NB4 (cell line): ENCODE results near the gene CFAP45.

Experiments
- POLR2A ChIP-seq: IDR thresholded peaks from 2 replicates; pipeline ENCODE4 v1.6.1; 2011; ENCODE audit warnings: mild to moderate bottlenecking; ENCODE audit not compliant: insufficient read length; ENCODE audit errors: extremely low read depth
- TF ChIP-seq, protein P1 (sequence below): IDR thresholded peaks from one replicate; pipeline ENCODE4 v1.5.1; 2012; ENCODE audit warnings: low read depth, low read length

DNA sequence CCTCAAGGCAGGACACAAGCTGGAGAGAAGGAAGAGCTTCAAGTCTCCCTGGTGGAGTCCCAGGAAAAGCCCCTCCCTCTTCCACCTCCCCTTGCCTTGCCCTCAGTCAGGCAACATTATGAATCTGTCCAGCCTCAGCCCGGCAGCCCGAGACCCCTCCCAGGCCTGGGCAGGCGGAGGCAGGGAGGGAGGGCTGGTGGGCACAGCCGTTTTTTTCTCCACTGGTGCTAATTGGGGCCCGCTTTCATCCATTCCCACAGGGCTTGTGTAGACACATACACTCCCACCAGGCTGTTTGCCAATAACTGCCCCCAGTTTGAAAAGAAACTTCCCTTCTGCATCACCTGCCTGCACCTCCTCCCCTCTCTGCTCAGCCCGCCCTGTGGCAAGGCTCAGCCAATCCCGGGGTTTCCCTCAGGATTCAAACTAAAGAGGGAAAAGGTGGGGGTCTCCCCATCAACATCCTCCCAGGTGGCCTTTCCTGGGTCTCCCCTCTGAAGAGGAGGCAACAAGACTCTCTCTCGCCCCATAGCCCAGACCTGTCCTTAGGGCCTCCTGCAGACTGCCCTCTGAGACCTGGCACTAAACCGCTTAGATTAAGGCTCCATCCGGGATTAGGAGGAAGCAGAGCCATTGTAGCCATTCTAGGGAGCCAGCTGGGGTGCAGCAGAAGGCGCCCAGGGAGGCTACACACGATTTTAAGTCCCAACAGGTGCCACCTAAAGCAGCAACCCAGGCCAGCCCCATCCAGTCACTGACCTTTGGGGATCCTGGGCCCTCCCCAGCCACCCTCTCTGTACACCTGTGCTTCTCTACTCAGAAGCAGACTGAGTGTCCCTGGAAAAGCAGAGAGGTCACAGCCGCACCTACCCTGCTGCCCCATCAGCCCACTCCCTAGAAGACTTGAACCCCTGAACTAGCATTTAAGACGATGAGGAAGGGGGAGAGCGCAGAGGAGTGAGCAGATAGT, 41.9 kb upstream of the CFAP45 start:
- TF ChIP-seq, protein P1, sequence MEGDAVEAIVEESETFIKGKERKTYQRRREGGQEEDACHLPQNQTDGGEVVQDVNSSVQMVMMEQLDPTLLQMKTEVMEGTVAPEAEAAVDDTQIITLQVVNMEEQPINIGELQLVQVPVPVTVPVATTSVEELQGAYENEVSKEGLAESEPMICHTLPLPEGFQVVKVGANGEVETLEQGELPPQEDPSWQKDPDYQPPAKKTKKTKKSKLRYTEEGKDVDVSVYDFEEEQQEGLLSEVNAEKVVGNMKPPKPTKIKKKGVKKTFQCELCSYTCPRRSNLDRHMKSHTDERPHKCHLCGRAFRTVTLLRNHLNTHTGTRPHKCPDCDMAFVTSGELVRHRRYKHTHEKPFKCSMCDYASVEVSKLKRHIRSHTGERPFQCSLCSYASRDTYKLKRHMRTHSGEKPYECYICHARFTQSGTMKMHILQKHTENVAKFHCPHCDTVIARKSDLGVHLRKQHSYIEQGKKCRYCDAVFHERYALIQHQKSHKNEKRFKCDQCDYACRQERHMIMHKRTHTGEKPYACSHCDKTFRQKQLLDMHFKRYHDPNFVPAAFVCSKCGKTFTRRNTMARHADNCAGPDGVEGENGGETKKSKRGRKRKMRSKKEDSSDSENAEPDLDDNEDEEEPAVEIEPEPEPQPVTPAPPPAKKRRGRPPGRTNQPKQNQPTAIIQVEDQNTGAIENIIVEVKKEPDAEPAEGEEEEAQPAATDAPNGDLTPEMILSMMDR, result no peak
- TF ChIP-seq POLR2A, result no peak
